H9 (cell line): Measurements from ENCODE around the gene ALKBH8. TPM values are rescaled to one million over a fixed set of nuclear protein-coding genes. Genes with fewer than 3 reads are reported as not detected.

ENCODE experiments used
- DNase-seq: peaks from one replicate; pipeline ENCODE4 v3.0.0-alpha.2; 2017
- H2AFZ ChIP-seq: one replicate; pipeline ENCODE4 v1.6.1; 2013; ENCODE audit warnings: mild to moderate bottlenecking, low read length, control low read depth, moderate library complexity
- H2AK5ac ChIP-seq: 2 replicates; pipeline ENCODE4 v1.6.1; 2013; ENCODE audit warnings: low read length, control low read depth, mixed read lengths; ENCODE audit not compliant: insufficient read length
- H2BK120ac ChIP-seq: one replicate; pipeline ENCODE4 v1.6.1; 2013; ENCODE audit warnings: low read depth, mild to moderate bottlenecking, low read length, control low read depth, inconsistent platforms; ENCODE audit not compliant: poor library complexity, severe bottlenecking
- H2BK12ac ChIP-seq: 2 replicates; pipeline ENCODE4 v1.6.1; 2013; ENCODE audit warnings: low read length, control low read depth, mixed read lengths, low read depth; ENCODE audit not compliant: insufficient read length
- H2BK15ac ChIP-seq: 2 replicates; pipeline ENCODE4 v1.6.1; 2013; ENCODE audit warnings: low read depth, low read length, control low read depth
- H2BK20ac ChIP-seq: one replicate; pipeline ENCODE4 v1.6.1; 2013; ENCODE audit warnings: low read depth, mild to moderate bottlenecking, low read length, control low read depth, inconsistent platforms; ENCODE audit not compliant: poor library complexity, severe bottlenecking
- H2BK5ac ChIP-seq: 2 replicates; pipeline ENCODE4 v1.6.1; 2013; ENCODE audit warnings: low read length, control low read depth, mixed read lengths; ENCODE audit not compliant: insufficient read length
- H3K14ac ChIP-seq: 2 replicates; pipeline ENCODE4 v1.6.1; 2013; ENCODE audit warnings: low read length, control low read depth; ENCODE audit not compliant: insufficient read depth
- H3K18ac ChIP-seq: 2 replicates; pipeline ENCODE4 v1.6.1; 2013; ENCODE audit warnings: low read depth, mild to moderate bottlenecking, mixed read lengths, low read length, control low read depth; ENCODE audit not compliant: insufficient read length
- H3K23ac ChIP-seq: 2 replicates; pipeline ENCODE4 v1.6.1; 2013; ENCODE audit warnings: low read length, control low read depth, mixed read lengths, low read depth; ENCODE audit not compliant: insufficient read length
- H3K23me2 ChIP-seq: 2 replicates; pipeline ENCODE4 v1.6.1; 2013; ENCODE audit warnings: low read depth, mild to moderate bottlenecking, mixed read lengths, low read length, control low read depth; ENCODE audit not compliant: insufficient read length, poor library complexity, severe bottlenecking
- H3K27ac ChIP-seq: 2 replicates; pipeline ENCODE4 v1.5.1; 2013; ENCODE audit warnings: low read length, control low read depth, mixed read lengths, low read depth; ENCODE audit not compliant: insufficient read length
- H3K27me3 ChIP-seq: 2 replicates; pipeline ENCODE4 v1.6.1; 2013; ENCODE audit warnings: low read length, control low read depth, inconsistent platforms; ENCODE audit not compliant: insufficient read depth
- H3K4ac ChIP-seq: 2 replicates; pipeline ENCODE4 v1.6.1; 2013; ENCODE audit warnings: low read depth, mild to moderate bottlenecking, control low read depth, inconsistent platforms, low read length, moderate library complexity
- H3K4me1 ChIP-seq: 2 replicates; pipeline ENCODE4 v1.6.1; 2013; ENCODE audit warnings: low read length, control low read depth, inconsistent platforms; ENCODE audit not compliant: insufficient read depth
- H3K4me2 ChIP-seq: 2 replicates; pipeline ENCODE4 v1.6.1; 2013; ENCODE audit warnings: low read length, control low read depth, mixed read lengths; ENCODE audit not compliant: insufficient read length, insufficient read depth
- H3K56ac ChIP-seq: 2 replicates; pipeline ENCODE4 v1.6.1; 2013; ENCODE audit warnings: low read depth, mild to moderate bottlenecking, mixed read lengths, low read length, control low read depth; ENCODE audit not compliant: insufficient read length
- H3K79me1 ChIP-seq: 2 replicates; pipeline ENCODE4 v1.6.1; 2013; ENCODE audit warnings: low read depth, mild to moderate bottlenecking, moderate library complexity, low read length, control low read depth, inconsistent platforms; ENCODE audit not compliant: insufficient read depth, poor library complexity, severe bottlenecking
- H3K79me2 ChIP-seq: 2 replicates; pipeline ENCODE4 v1.6.1; 2013; ENCODE audit warnings: low read length, control low read depth, inconsistent platforms; ENCODE audit not compliant: insufficient read depth
- H3K9ac ChIP-seq: 2 replicates; pipeline ENCODE4 v1.6.1; 2013; ENCODE audit warnings: low read length, control low read depth, mixed read lengths; ENCODE audit not compliant: insufficient read length; ENCODE audit errors: extremely low read depth
- H3K9me3 ChIP-seq: one replicate; pipeline ENCODE4 v1.6.1; 2013; ENCODE audit warnings: low read depth, low read length, inconsistent platforms; ENCODE audit not compliant: control insufficient read depth
- H3T11ph ChIP-seq: one replicate; pipeline ENCODE4 v1.6.1; 2013; ENCODE audit warnings: mild to moderate bottlenecking, low read length, control low read depth, inconsistent platforms
- H4K20me1 ChIP-seq: one replicate; pipeline ENCODE4 v1.6.1; 2013; ENCODE audit not compliant: control insufficient read depth, insufficient read length, insufficient read depth
- H4K5ac ChIP-seq: 2 replicates; pipeline ENCODE4 v1.6.1; 2013; ENCODE audit warnings: low read depth, mild to moderate bottlenecking, mixed read lengths, low read length, control low read depth; ENCODE audit not compliant: insufficient read length
- H4K8ac ChIP-seq: replicated peaks from 2 replicates; pipeline ENCODE4 v1.6.1; 2013; ENCODE audit warnings: low read length, control low read depth, mixed read lengths, low read depth; ENCODE audit not compliant: insufficient read length
- H4K91ac ChIP-seq: 2 replicates; pipeline ENCODE4 v1.6.1; 2013; ENCODE audit warnings: low read depth, mild to moderate bottlenecking, moderate library complexity, mixed read lengths, low read length, control low read depth; ENCODE audit not compliant: insufficient read length
- H3K27ac Mint-ChIP-seq, 3 experiments: 2 replicates in 2 of 3; 3 replicates in 1 of 3; pipeline ENCODE4 v1.8.0; 2020 to 2021; ENCODE audit warnings: mixed read lengths in 3 of 3, mild to moderate bottlenecking in 1 of 3, moderate library complexity in 1 of 3
- H3K27me3 Mint-ChIP-seq: 2 replicates; pipeline ENCODE4 v1.8.0; 2021; ENCODE audit warnings: low read depth, mild to moderate bottlenecking, moderate library complexity, mixed read lengths
- H3K36me3 Mint-ChIP-seq, 3 experiments: 2 replicates in 2 of 3; 3 replicates in 1 of 3; pipeline ENCODE4 v1.8.0; 2020 to 2021; ENCODE audit warnings: low read depth in 3 of 3, mixed read lengths in 3 of 3; ENCODE audit not compliant: insufficient read depth in 1 of 3
- H3K4me1 Mint-ChIP-seq, 2 experiments: 2 replicates each; pipeline ENCODE4 v1.8.0; 2020; ENCODE audit warnings: mixed read lengths in 2 of 2
- H3K4me3 Mint-ChIP-seq, 2 experiments: 2 replicates in 1 of 2; 3 replicates in 1 of 2; pipeline ENCODE4 v1.8.0; 2020 to 2021; ENCODE audit warnings: mild to moderate bottlenecking in 2 of 2, mixed read lengths in 2 of 2, moderate library complexity in 1 of 2
- H3K9me3 Mint-ChIP-seq, 2 experiments: 2 replicates in 1 of 2; 3 replicates in 1 of 2; pipeline ENCODE4 v1.8.0; 2020; ENCODE audit warnings: mild to moderate bottlenecking in 2 of 2, mixed read lengths in 2 of 2, moderate library complexity in 1 of 2
- WGBS: extraction: QIAGEN DNeasy Blood & Tissue Kit; methylation state at CpG from one replicate; pipeline ENCODE4 v1.1.7; 2013; ENCODE audit warnings: missing lambda C conversion rate, low lambda C conversion rate, mixed read lengths; ENCODE audit not compliant: insufficient read length; ENCODE audit errors: extremely low coverage; 5-methylcytosine and 5-hydroxymethylcytosine counted together
- total RNA-seq: library from RNA; stranded (reverse); gene quantifications from 2 replicates; pipeline ENCODE4 v1.2.1, GENCODE V29; 2021
- TF ChIP-seq, protein P1 (sequence below): fragments of 200-600 bp; sonication (generic); conservative IDR thresholded peaks from 3 replicates; pipeline ENCODE4 v1.8.0; 2021; ENCODE audit warnings: antibody characterized with exemption, mild to moderate bottlenecking

Gene ALKBH8
- total RNA-seq, 1 experiment from 2014 or later = 12.7 TPM

DNA sequence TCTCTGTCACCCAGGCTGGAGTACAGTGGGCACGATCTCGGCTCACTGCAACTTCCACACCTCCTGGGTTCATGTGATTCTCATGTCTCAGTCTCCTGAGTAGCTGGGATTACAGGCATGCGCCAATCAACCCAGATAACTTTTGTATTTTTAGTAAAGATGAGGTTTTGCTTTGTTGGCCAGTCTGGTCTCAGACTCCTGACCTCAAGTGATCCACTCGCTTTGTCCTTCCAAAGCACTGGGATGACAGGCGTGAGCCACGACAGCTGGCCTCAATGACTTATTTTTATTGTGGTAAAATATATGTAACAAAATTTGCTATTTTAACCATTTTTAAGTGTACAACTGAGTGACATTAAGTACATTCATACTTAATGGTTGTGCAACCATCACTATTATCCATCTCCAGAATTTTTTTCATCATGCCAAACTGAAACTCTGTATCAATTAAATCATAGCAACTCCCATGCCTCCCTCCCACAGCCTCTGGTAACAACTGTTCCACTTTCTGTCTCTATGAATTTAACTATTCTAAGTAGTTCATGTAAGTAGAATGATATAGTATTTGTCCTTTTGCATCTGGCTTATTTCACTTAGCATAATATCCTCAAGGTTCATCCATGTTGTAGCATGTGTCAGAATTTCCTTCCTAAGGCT lies 57.2 kb downstream of the ALKBH8 start:
- Histone ChIP-seq H2AK5ac (no peak overlapping the region), H4K20me1 (no peaks in the 10 kb centered on the region), H3K79me2 (no peaks in the 10 kb centered on the region), H2BK5ac (no peak overlapping the region), H3T11ph (no peak overlapping the region), H3K9ac (no peak overlapping the region), H3K18ac (no peak overlapping the region), H2AFZ (no peak overlapping the region), H3K4me1 (no peaks in the 10 kb centered on the region), H2BK120ac (no peak overlapping the region), H3K23me2 (no peaks in the 10 kb centered on the region), H3K56ac (no peak overlapping the region), H4K5ac (no peak overlapping the region), H3K27ac (no peak overlapping the region), H3K9me3 (no peaks in the 10 kb centered on the region), H3K4ac (no peak overlapping the region), H3K23ac (no peak overlapping the region), H4K8ac (no peak overlapping the region), H3K14ac (no peak overlapping the region), H2BK15ac (no peak overlapping the region), H2BK20ac (no peak overlapping the region), H4K91ac (no peak overlapping the region), H2BK12ac (no peak overlapping the region), H3K27me3 (no peaks in the 10 kb centered on the region), H3K79me1 (no peaks in the 10 kb centered on the region), H3K4me2 (no peak overlapping the region)
- no peak overlapping the region for H3K4me3 Mint-ChIP-seq
- WGBS = no CpG with 5 or more reads among the region's 6 CpGs
- H3K27me3 Mint-ChIP-seq = no peaks in the 10 kb centered on the region
- no peak overlapping the region for H3K27ac Mint-ChIP-seq
- no peaks in the 10 kb centered on the region; a peak in 1 of 5 replicates for H3K9me3 Mint-ChIP-seq
- peaks cover 15 to 20% (median 18%) of the 10 kb centered on the region in 3 experiments; a peak in 6 of 7 replicates for H3K36me3 Mint-ChIP-seq
- H3K4me1 Mint-ChIP-seq = no peaks in the 10 kb centered on the region
- no peak for DNase-seq
- TF ChIP-seq, protein P1, sequence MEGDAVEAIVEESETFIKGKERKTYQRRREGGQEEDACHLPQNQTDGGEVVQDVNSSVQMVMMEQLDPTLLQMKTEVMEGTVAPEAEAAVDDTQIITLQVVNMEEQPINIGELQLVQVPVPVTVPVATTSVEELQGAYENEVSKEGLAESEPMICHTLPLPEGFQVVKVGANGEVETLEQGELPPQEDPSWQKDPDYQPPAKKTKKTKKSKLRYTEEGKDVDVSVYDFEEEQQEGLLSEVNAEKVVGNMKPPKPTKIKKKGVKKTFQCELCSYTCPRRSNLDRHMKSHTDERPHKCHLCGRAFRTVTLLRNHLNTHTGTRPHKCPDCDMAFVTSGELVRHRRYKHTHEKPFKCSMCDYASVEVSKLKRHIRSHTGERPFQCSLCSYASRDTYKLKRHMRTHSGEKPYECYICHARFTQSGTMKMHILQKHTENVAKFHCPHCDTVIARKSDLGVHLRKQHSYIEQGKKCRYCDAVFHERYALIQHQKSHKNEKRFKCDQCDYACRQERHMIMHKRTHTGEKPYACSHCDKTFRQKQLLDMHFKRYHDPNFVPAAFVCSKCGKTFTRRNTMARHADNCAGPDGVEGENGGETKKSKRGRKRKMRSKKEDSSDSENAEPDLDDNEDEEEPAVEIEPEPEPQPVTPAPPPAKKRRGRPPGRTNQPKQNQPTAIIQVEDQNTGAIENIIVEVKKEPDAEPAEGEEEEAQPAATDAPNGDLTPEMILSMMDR = no peak
